ENCODE data around the gene GRAMD4. TPM values are rescaled to one million over a fixed set of nuclear protein-coding genes. Genes with fewer than 3 reads are reported as not detected.

GRAMD4 gene, protein sequence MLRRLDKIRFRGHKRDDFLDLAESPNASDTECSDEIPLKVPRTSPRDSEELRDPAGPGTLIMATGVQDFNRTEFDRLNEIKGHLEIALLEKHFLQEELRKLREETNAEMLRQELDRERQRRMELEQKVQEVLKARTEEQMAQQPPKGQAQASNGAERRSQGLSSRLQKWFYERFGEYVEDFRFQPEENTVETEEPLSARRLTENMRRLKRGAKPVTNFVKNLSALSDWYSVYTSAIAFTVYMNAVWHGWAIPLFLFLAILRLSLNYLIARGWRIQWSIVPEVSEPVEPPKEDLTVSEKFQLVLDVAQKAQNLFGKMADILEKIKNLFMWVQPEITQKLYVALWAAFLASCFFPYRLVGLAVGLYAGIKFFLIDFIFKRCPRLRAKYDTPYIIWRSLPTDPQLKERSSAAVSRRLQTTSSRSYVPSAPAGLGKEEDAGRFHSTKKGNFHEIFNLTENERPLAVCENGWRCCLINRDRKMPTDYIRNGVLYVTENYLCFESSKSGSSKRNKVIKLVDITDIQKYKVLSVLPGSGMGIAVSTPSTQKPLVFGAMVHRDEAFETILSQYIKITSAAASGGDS
- total RNA-seq, result 10 to 100 TPM; 20.2 to 23.2 TPM

DNA sequence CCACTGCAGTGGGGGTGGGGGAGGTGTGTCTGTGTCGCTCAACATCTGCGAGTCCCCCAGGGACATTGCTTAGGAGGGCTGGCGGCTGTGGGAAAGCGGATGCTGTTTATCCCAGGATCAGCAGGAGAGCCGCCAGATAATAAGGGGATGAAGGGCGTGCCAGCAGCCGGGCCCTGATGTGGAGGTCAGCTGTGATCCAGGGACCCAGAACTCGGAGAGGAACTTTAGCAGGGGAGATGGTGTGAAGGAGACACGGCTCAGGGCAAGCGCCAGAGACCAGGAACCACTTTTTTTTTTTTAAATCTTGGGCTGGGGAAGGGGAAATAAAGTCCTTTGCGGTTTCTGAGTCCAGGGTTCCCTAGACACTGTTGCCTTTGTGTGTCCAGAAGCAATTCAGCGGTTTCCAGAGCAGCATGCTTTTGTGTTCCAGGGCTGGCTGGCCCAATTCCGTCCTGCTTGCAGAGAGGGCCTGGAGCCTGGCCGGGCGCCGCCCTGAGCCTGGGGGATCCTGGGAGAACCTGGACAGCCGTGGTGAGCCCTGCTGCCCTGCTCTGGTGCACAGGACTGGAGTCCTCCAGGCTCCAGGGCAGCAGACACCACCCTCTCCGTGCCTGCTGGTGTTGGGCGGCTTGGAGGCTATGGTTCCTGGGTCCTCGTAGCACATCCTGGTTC lies at the start of gene GRAMD4:
Gene GRAMD4, plus strand, starts transcription at position 557 of the 672 bp plus-strand sequence. CDS start 6,414 bp downstream, outside the sequence.
- peaks cover 3% of the 10 kb centered on the region for H3K4me1 Mint-ChIP-seq
- H3K27ac Mint-ChIP-seq, result no peak within 1 kb of the TSS
- no peaks in the 10 kb centered on the region for H3K9me3 Mint-ChIP-seq
- no peaks in the 10 kb centered on the region for H3K27me3 Mint-ChIP-seq
- DNase-seq (no peak), ATAC-seq (ENCODE audit: low read depth) (no peak)
- H3K36me3 Mint-ChIP-seq, result no peaks in the 10 kb centered on the region
- POLR2A ChIA-PET, result no interaction called here
- no peak within 1 kb of the TSS for H3K4me3 Mint-ChIP-seq

DNA sequence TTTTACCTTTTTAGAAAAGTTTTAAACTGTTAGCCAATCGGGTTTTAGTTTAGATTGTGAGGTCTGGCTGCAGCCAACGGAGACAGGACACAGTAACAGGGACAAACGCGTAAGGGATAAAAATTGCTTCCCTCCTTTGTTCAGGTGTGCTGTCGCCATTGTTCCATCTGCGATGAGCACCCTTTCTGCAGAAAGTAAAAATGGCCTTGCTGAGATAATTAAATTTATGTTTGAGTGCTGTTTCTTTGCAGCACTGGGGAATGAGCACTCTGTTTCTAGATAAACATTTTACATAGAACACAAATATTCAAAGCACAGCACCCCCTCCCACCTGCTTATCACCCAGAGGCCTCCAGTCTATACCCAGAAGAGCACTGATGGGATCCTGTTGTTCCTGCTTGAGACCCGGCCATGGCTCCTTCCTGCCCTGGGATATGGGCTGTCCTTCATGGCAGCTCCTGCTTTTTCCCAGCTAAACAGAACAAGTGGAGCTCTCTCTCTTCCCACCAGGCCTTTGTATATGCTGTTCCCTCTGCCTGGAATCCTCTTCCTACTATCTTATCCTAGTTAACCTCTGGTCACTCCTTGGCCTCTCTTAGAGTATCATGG lies 48.4 kb upstream of the GRAMD4 start:
- POLR2A ChIA-PET, result no interaction called here
- ATAC-seq (ENCODE audit: low read depth) (no peak), DNase-seq (no peak)
- H3K36me3 Mint-ChIP-seq, result peaks cover 4% of the 10 kb centered on the region
- no peak overlapping the region for H3K27ac Mint-ChIP-seq
- peaks cover 3% of the 10 kb centered on the region for H3K27me3 Mint-ChIP-seq
- H3K4me1 Mint-ChIP-seq, result peaks cover 15% of the 10 kb centered on the region
- peaks cover 15% of the 10 kb centered on the region for H3K9me3 Mint-ChIP-seq
- H3K4me3 Mint-ChIP-seq, result no peak overlapping the region

DNA sequence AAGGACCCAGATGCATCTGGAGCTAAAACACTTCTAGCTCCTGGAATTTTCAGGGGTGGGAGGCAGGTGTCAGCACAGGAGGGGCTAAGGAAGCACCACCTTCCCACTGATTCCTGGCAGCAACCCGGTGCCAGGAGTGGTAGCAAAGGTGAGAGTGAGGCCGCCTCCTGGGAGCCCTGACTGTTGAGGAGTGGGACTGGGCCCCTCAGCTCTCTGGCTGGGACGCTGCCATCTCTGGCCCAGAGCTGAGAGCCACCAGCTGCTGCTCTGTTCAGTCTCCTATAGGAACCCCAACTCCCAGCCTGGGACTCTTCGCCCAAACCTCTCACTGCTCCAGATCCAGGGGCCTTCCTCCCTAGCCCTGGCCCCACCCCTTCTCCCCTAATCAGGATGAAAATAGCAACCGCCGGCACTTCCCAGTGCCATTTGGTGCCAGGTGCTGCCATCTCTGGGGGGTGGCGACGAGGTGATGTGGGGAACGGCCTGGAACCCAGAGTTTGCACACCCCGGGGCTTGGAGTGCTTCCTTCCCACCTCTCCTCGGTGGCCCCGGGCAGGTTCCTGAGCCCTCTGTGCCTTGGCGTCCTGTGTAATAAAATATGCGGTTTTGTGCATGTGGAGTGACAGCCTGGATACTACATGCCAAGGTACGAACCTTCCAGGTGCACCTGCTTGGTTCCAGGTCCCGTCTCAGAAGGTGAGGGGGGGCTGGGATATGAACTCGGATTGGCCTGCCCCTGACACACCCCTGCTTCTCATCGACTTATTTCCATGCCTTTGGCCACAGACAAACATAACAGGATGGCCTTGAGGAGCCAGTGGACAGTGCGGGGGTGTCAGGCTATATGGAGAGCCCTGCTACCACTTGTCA lies 47.0 kb upstream of the GRAMD4 start:
- ATAC-seq (ENCODE audit: low read depth), result no peak
- POLR2A ChIA-PET, result interaction anchor here (0.6 kb wide), 1 partner anchor 233 kb away, joined by 3 read pairs; no protein-coding TSS in a partner anchor
- no peak overlapping the region for H3K27ac Mint-ChIP-seq
- peaks cover 7% of the 10 kb centered on the region for H3K9me3 Mint-ChIP-seq
- H3K4me3 Mint-ChIP-seq, result no peak overlapping the region
- peaks cover 20% of the 10 kb centered on the region for H3K4me1 Mint-ChIP-seq
- peaks cover 3% of the 10 kb centered on the region for H3K27me3 Mint-ChIP-seq
- peak; percentile 20 for DNase-seq
- H3K36me3 Mint-ChIP-seq, result peaks cover 2% of the 10 kb centered on the region

DNA sequence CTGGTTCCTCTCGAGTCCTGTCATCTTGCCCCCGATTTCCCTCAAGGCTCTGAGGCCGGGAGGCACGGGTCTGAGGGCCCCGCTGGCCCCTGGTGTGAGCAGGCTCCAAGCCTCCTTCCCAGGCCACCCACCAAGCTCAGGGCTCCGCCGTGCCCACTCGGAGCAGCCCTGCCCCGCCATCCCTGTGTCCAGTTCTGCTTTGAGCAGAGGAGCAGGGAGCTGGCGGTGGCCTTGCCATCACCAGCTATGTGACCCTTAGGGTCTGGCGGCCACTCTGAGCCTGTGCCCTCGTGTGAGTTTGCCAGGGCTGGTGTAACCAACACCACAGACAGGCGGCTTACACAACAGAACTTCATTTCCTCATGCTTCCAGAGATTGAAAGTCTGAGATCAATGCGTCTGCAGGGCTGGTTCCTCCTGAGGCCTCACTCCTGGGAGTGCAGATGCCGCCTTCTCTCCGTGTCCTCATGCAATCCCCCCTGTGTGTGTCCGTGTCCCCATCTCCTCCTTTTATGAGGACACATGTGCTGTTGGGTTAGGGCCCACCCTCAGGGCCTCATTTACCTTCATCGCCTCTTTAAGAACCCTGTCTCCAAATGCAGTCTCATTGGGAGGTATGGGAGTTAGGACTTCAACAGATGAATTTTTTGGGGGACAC lies 46.3 kb upstream of the GRAMD4 start:
- peaks cover 18% of the 10 kb centered on the region for H3K4me1 Mint-ChIP-seq
- no peak overlapping the region for H3K4me3 Mint-ChIP-seq
- H3K9me3 Mint-ChIP-seq, result peaks cover 6% of the 10 kb centered on the region
- no peak for DNase-seq
- no peak for ATAC-seq (ENCODE audit: low read depth)
- POLR2A ChIA-PET, result interaction anchor here (0.6 kb wide), 1 partner anchor 232 kb away, joined by 3 read pairs; no protein-coding TSS in a partner anchor
- H3K36me3 Mint-ChIP-seq, result peaks cover 2% of the 10 kb centered on the region
- no peak overlapping the region for H3K27ac Mint-ChIP-seq
- peaks cover under 1% of the 10 kb centered on the region for H3K27me3 Mint-ChIP-seq

DNA sequence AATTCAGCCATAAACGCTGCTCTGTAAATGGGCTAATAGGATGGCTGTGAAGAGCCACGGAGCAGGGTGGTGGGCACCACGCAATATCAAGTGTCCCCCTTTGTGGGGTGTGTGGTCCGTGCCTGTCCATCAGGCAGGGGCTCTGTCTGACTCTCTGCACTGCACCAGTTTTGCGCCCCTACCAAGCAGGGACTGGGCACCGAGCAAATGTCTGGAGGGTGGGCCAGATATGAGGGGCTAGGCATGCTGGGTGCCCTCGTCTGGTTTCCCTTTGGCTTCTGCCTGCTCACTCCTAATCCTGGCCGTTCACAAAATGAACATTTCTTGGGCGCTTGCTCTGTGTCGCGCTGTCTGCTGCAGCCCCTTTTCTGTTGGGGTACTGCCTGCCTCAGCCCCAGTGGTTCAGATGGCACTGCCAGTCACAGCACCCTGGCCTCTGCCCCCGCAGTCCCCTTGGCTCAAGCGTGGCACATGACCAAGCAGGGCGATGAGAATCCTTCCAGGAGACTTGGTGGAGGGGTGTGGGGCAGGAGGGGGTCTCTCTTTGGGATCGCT lies 45.7 kb upstream of the GRAMD4 start:
- no peak for DNase-seq
- Mint-ChIP-seq H3K36me3 (peaks cover 2% of the 10 kb centered on the region), H3K27ac (no peak overlapping the region), H3K4me3 (no peak overlapping the region), H3K27me3 (peaks cover 2% of the 10 kb centered on the region), H3K4me1 (peaks cover 20% of the 10 kb centered on the region), H3K9me3 (peaks cover 6% of the 10 kb centered on the region)
- ATAC-seq (ENCODE audit: low read depth), result no peak
- POLR2A ChIA-PET, result no interaction called here

DNA sequence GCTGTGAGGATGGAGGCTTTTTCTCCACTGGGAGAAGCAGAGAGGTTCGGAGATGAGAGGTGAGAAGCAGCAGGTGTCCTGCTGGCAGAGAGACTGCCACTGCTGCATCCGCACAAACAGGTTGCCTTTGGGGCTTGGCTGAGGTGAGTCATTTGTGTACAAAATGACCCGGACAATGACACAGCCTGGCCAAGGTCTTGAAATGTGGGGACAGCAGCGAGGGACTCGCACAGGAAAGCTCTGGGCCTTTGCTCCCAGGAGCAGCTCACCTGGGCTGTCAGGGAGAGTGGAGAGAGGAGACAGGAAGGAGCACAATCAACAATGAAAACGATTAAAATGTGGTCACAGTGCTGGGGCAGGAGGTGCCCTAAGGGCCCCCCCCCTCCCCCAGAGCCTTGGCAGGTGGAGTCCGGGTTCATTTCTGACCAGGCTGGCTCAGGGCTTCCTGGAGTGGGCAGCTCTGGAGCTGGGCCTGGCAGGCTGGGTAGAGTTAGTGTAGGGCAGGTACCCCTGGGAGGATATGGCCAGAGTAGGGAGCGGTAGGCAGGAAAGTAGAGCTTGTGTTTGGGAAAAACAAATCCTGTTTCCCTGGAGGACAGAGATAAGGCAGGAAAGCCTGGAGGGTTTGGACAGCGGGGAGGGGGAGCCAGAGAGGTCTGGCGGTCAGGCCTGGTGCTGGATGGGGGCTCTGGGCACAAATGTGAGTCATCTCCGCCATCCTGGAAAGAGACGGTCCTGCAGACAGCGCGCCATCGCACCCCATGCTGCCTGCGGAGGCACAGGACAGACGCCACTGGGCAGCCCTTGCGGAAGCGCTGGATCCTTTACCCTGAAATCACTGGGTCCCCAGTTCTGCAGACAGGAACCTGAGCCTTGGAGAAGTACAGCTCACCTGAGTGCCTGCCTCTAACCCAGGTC lies 44.9 kb upstream of the GRAMD4 start:
- Mint-ChIP-seq H3K4me1 (peaks cover 22% of the 10 kb centered on the region), H3K9me3 (peaks cover 6% of the 10 kb centered on the region), H3K27me3 (peaks cover 2% of the 10 kb centered on the region), H3K4me3 (peak overlapping the region; percentile 80), H3K27ac (peak overlapping the region; percentile 74), H3K36me3 (peaks cover 2% of the 10 kb centered on the region)
- POLR2A ChIA-PET, result interaction anchor here (1.4 to 1.6 kb wide), 2 partner anchors 17 to 39 kb away, joined by 3 to 6 read pairs; no protein-coding TSS in a partner anchor
- DNase-seq (no peak), ATAC-seq (ENCODE audit: low read depth) (no peak)

DNA sequence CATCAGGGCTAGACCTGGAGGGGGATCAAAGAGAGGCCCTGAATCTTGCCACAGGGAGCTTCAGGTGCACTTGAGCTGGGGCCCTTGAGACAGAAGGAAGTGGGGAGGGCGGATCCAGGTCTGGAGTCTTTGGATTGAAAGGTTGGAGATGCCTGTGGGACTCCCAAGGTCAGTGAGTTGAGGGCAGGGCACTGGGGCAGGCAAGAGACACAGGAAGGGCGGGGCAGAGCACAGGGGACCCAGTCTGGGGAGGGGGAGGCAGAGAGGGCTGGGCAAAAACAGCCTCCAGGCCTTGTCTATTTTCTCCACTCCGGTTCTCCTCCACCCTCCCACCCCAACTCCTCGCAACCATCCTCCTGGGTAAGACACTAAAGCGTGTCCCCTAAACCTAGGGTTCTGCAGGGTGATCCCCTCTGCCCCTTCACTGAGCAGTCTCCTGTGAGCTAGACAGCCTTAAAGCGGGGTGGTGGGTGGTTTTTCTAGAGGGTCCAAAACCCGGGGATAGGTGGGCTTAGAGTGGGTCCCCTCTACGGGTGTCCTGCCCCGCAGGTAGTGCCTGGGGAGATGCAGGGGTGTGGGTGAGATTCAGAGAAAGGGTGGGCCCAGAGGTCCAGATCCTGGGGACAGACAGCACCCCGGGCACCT lies 44.2 kb upstream of the GRAMD4 start:
- no peak for ATAC-seq (ENCODE audit: low read depth)
- peaks cover 2% of the 10 kb centered on the region for H3K36me3 Mint-ChIP-seq
- POLR2A ChIA-PET, result interaction anchor here (1.4 to 1.6 kb wide), 2 partner anchors 16 to 38 kb away, joined by 3 to 6 read pairs; no protein-coding TSS in a partner anchor
- H3K4me3 Mint-ChIP-seq, result peak overlapping the region; percentile 80
- H3K27me3 Mint-ChIP-seq, result peaks cover 2% of the 10 kb centered on the region
- peaks cover 6% of the 10 kb centered on the region for H3K9me3 Mint-ChIP-seq
- DNase-seq, result no peak
- peak overlapping the region; percentile 69 for H3K27ac Mint-ChIP-seq
- peaks cover 22% of the 10 kb centered on the region for H3K4me1 Mint-ChIP-seq

DNA sequence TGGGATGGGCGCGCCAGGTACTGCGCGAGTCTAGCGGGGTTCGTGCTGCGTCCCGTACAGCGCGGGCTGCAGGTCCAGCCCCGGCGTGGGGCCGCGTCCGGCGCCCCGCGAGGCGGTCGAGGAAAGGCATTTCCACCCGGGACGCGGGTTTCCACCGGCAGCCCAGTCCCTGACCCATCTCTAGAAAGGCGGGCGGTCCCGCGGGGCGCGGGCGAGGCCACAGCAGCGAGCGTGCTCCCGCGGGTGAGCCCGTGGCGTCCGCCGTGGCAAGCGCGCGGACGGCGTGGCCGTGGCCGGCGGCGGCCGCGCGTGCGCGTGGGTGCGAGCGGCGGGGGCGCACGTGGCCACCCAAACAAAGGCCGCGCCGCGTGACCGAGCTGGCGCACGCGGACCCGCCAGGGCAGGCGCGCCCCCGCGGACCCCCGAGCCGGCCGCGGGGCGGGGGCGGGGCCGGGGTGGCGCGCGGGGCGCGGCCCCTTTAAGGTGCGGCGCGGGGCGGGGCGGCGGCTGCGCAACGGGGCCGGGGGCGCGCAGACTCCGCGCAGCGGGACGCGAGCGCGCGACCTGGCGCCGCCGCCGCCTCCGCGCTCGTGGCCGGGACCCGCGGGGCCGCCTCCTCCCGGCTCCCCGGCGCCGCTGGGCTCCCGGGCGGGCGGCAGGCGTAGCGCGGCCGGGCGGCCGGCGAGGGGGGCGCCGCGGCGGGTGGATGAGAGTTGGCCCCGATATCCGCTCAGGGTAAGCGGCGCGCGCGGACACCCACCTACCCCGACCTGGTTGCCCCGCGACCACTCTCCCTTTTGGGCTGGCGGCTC lies 43.4 kb upstream of the GRAMD4 start:
- peak; percentile 67 for ATAC-seq (ENCODE audit: low read depth)
- H3K27ac Mint-ChIP-seq, result peak overlapping the region; percentile 69

DNA sequence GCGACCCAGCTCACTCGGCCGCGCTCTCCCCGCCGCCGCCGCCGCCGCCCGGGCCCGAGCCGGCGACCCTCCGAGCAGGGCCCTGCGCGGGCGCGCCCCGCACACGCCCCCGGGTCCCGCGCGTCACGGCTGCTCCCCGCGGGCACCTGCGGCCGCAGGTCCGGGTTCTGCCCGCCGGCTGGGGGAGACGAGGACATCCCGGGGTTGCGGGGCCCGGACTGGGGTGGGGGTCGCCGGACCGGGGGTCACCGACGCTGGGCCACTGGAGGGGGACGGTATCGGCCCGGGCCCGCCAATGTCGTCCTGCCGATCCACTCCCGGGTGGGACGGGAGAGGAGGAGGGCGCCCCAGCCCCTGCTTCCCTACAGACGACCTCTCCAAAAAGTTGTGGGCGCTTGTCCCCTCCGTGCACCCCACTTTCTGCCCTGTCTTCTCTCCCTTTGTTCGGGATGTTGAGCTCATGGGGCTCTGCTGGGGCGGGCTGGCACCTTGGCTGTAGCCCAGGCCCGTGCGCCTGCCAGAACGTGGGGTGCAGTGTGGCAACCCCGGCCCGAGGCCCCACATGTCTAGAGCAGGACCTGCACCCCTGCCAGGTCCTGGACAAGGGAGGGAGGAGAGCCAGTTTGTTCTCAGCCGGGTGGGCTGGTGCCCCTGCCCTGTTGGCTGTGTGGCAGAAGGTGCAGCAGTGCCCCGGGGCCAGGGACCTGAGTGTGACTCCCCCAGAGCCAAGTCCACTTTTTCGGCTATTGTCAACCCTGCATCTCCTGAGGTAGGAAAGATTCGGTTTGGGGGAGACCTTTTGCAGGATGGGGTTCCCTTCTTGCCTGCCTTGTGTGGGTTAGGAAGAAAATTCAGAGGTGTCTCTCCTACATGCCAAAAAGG lies 42.6 kb upstream of the GRAMD4 start:
- no peaks in the 10 kb centered on the region for H3K9me3 Mint-ChIP-seq
- peak overlapping the region; percentile 81 for H3K27ac Mint-ChIP-seq
- H3K36me3 Mint-ChIP-seq, result no peaks in the 10 kb centered on the region
- peaks cover 2% of the 10 kb centered on the region for H3K27me3 Mint-ChIP-seq
- POLR2A ChIA-PET, result interaction anchor here (1.0 to 1.4 kb wide), 2 partner anchors 15 to 35 kb away, joined by 3 read pairs; no protein-coding TSS in a partner anchor
- DNase-seq (no peak), ATAC-seq (ENCODE audit: low read depth) (peak; percentile 23)
- peaks cover 29% of the 10 kb centered on the region for H3K4me1 Mint-ChIP-seq
- peak overlapping the region; percentile 87 for H3K4me3 Mint-ChIP-seq

More for the DNA sequence above, 43.4 kb upstream of the GRAMD4 start:
- Mint-ChIP-seq H3K4me1 (peaks cover 26% of the 10 kb centered on the region), H3K36me3 (peaks cover 2% of the 10 kb centered on the region), H3K27me3 (peaks cover 2% of the 10 kb centered on the region), H3K9me3 (no peaks in the 10 kb centered on the region), H3K4me3 (peak overlapping the region; percentile 80)
- DNase-seq, result peak; percentile 83
- POLR2A ChIA-PET, result interaction anchor here (1.0 to 1.6 kb wide), 3 partner anchors 16 to 38 kb away, joined by 3 to 6 read pairs (median 3); no protein-coding TSS in a partner anchor

All from activated naive CD8-positive, alpha-beta T cell treated with anti-CD3 and anti-CD28 coated beads, Interleukin-2, amount 10 ng/mL, durations not matched to agents 7 days and 5 days (primary cell).